GM19372 (cell line): ENCODE measurements around the gene CA10.

Experiments
- ATAC-seq: cut with Tn5 transposase; IDR thresholded peaks from one replicate; pipeline ENCODE4 v1.9.1; 2021; ENCODE audit warnings: mild to moderate bottlenecking, low read depth, moderate library complexity; ENCODE audit not compliant: unreplicated experiment

CA10 gene

DNA sequence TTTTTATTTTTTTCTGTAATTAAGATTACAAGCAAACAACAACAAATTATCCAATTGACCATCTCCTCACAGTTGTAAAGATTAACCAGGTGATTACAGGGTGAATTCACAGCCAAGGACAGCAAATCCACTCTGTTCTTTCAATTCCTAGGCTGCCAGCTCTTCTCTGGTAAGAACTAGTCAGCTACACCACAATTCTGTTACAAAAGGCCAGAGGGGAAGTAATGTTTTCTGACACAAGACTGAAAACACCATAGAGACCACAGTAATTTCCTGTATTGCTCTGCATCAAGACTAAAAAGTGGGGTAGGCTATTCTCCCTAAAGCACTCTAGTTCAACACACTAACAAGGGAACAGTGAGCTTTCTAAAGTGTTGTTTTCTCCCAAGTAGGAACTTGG, 10.6 kb downstream of the CA10 start:
- ATAC-seq, result peak; percentile 64

DNA sequence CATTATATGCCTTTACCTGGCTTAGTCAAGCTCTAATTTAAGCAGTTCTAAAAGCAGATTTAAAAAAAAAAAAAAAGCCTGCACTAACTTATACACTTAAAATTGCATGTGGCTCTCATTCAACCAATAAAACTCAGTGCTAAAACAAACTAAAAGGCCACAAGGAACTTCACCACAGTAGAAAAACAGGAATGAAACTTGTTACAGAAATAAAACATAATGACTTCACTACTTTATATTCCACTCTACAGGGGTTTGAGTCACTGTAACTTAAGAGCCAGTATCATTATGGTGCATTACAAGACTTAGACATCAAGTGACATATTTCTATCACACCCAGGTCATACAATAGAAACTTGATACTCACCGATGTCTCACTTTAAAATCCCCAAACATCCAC, 11.1 kb downstream of the CA10 start:
- peak; percentile 43 for ATAC-seq

- no peak for ATAC-seq
These were observed 13.0 kb downstream of the CA10 start for GRCh38 chr17:52145476-52145875.

- ATAC-seq, result no peak
These were observed 15.0 kb downstream of the CA10 start for GRCh38 chr17:52143542-52143941.

- ATAC-seq, result no peak
These were observed 17.9 kb downstream of the CA10 start for GRCh38 chr17:52140601-52141000.

GRCh38 chr17:52138752-52139151, 19.8 kb downstream of the CA10 start:
- ATAC-seq, result no peak

DNA sequence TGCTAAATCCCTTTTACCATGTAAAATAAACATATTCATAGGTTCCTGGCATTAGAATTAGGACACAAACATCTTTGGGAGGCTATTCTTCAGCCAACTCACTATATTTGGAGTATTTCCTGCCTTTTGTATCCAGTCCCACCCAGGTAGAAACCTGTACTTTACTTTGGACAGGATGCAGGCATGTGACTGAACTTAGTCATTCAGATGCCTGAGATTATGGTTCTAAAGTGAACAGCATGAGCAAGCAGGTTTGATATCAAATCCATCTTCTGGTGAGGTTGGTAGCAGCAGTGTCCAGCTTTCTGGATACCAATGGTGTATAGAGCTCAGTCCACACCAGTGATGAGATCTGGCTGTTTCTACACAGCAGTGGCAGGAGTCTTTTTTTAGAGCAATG, 20.2 kb downstream of the CA10 start:
- ATAC-seq, result no peak

GRCh38 chr17:52136166-52136565, 22.3 kb downstream of the CA10 start:
- no peak for ATAC-seq

- ATAC-seq, result no peak
These were observed 23.9 kb downstream of the CA10 start for GRCh38 chr17:52134641-52135040.

DNA sequence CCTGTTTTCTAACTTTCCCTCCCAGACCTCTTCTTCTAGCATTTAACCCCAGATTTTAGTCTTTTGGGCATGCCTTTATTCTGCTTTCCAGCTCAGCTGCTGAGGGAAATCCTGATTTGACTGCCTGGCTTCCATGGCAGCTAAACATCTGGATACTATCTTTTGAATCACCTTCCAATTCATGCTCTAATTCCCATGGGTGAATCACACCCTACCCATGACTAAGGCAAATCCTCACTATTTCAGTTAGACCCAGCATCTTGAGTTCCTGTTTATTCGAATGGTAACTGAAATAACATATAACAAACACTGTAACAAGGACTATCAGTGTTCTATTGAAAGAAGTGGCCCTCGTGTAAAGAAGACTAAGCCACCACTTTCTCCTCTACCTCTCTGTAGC, 29.8 kb downstream of the CA10 start:
- ATAC-seq, result no peak

GRCh38 chr17:52124993-52125392, 33.5 kb downstream of the CA10 start:
- no peak for ATAC-seq

DNA sequence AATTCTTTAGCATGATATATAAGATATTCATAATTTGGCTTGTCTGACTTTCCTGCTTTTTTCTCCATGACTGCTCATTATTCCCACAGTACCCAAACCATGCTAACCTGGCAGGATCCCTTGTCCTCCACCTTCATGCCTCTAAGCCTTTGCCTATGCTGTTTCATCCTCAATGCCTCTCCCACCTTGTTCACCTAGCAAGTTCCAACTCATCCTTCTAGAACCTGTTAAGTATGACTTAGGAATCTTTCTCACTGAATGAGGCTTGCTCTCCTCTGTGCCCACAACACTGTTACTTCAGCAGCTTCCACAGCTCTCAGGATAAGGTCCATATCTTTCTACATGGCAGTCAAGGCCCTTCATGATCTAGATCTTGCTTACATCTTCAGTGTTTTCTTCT, 34.0 kb downstream of the CA10 start:
- ATAC-seq, result no peak

- no peak for ATAC-seq
These were observed 38.0 kb downstream of the CA10 start for GRCh38 chr17:52120465-52120864.

- ATAC-seq, result no peak
These were observed 47.5 kb downstream of the CA10 start for GRCh38 chr17:52110923-52111581.

DNA sequence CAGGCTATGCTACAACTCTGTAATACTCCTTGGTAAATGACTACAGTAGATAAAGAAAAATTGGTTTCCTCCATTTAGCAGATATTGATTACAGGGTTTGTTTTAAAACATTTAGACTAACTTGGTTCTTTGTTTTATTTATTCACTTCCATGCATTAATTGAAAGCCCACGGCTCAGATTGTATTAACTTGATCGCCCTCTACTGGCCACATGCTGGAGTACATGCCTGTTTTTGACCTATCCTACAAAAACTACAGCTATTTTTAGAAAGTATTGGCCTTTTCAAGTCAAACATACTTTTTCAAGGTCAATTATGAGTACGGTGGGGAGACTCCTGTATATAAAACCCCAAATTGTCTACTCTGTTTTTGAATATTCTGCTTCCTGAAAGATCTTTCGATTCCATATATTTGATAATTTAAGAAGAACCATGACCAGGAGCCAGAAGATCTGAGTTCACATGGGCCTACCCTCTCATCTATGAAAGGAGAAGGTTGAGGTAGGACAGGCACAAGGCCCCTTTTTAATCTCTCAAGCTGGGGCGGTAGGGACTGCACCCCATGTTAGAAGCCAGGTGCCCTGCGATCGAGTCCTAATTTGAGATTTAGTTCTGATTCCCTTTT, 51.8 kb downstream of the CA10 start:
- no peak for ATAC-seq

DNA sequence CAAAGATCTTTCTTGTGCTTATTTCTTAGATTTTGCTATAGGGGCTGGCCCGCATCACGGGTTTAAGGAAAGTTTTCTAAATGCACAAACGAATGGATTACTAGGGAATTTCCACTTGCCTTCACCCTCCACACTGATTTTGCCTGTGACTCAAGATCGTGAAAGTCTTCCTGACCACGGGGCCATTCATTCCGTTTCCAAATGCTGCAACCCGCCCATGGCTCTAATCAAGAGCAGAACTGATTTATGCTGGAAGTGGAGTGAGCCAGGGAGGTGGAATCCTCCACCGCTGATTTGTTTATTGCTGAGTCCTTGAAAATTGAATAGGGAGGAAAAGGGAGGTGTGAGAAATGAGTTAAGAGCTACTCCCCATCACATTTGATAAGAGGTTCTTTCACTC, 52.4 kb downstream of the CA10 start:
- ATAC-seq, result no peak

GRCh38 chr17:52105591-52105990, 52.9 kb downstream of the CA10 start:
- ATAC-seq, result no peak

DNA sequence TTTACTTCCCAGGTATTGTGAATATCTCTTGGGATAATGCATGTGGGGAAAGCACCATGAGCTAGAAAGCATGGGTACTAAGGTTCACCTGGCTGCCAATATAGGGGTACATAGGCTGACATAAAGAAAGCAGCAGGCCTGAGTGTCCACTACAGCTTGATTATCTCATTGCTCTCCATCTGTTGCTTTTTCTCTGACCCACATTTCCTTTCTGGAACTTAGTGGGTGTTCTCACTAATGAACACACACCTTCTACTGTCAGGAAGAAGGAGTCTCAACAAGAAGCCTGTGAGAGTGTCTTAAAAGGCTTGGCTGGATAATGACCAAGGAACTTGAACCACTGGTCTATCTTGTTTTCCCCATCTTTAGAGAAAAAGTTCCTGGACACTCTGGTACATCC, 62.5 kb downstream of the CA10 start:
- no peak for ATAC-seq

DNA sequence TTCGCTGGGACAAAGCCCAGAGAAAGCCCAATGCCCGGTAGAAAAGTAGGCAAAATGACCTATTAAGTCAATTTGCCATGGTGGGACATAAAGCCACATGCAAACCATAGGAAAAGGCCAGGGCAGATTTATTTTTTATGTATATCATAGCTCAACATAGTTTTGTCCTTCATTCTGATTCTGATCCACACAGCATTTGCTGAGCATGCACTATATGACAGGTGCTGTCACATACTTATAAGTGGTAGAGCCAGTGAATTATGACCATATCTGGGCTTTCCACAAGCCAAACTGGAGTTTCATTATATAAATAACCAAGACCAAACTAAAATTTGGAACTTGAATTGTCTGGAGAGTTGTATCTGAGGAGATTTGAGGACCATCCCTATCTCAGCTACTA, 74.3 kb downstream of the CA10 start:
- no peak for ATAC-seq

GRCh38 chr17:52079496-52079895, 79.0 kb downstream of the CA10 start:
- no peak for ATAC-seq

DNA sequence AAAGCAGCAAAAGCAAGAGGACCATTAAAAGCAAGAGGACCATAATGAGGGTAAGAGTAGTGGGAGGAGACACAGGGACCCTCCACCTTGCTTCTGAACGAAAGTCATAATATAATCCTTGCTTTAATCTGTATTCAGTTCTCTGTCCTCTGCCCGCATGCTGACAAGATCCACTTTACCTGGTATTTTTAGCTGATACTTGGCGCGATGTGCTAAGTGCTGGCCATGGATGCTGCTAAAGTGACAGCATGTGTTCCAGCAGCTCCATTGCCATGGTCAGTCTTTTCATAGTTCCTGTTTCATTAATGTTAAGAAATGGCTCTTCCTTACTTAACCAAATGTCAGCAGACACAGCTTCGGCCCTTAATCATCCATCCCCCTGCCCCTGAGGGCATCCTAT, 86.8 kb downstream of the CA10 start:
- ATAC-seq, result no peak

GRCh38 chr17:52064791-52065211, 93.7 kb downstream of the CA10 start:
- no peak for ATAC-seq

GRCh38 chr17:52049496-52049895, 109.0 kb downstream of the CA10 start:
- ATAC-seq, result no peak
